KMS-11 (cell line): Measurements from ENCODE around the gene MGAT3.
A peak's percentile ranks its signal among the peaks of the same experiment; 100 is the strongest.
"Not testable (repeated sequence)": the region's sequence is repeated elsewhere in the genome, so short reads cannot be mapped to it uniquely, and the experiment has no call there.

ENCODE experiments used
- H2AFZ ChIP-seq: fragments of 200-600 bp; sonication (generic); 2 replicates; pipeline ENCODE4 v1.6.1; 2016; ENCODE audit warnings: antibody characterized with exemption, mixed run types, low read depth
- H3K27ac ChIP-seq: fragments of 200-600 bp; sonication (generic); 2 replicates; pipeline ENCODE4 v1.6.1; 2016; ENCODE audit warnings: mild to moderate bottlenecking, mixed run types
- H3K27me3 ChIP-seq: fragments of 200-600 bp; sonication (generic); 2 replicates; pipeline ENCODE4 v1.6.1; 2017; ENCODE audit warnings: mild to moderate bottlenecking, low read depth, mixed run types, moderate library complexity; ENCODE audit not compliant: insufficient read depth
- H3K36me3 ChIP-seq: fragments of 200-600 bp; sonication (generic); 2 replicates; pipeline ENCODE4 v1.6.1; 2017; ENCODE audit warnings: mild to moderate bottlenecking, mixed run types; ENCODE audit not compliant: insufficient read depth
- H3K4me1 ChIP-seq: fragments of 200-600 bp; sonication (generic); 2 replicates; pipeline ENCODE4 v1.6.1; 2016; ENCODE audit warnings: mild to moderate bottlenecking, low read depth, mixed run types; ENCODE audit not compliant: poor library complexity, severe bottlenecking
- H3K4me2 ChIP-seq: fragments of 200-600 bp; sonication (generic); 2 replicates; pipeline ENCODE4 v1.7.0; 2016; ENCODE audit warnings: mild to moderate bottlenecking, mixed run types
- H3K4me3 ChIP-seq: fragments of 200-600 bp; sonication (generic); IDR thresholded peaks from 2 replicates; pipeline ENCODE4 v1.6.1; 2017; ENCODE audit warnings: low read depth, low read length, mixed read lengths; ENCODE audit not compliant: insufficient read depth
- H3K79me2 ChIP-seq: fragments of 200-600 bp; sonication (generic); 2 replicates; pipeline ENCODE4 v1.6.1; 2016; ENCODE audit warnings: low read depth, mixed run types; ENCODE audit not compliant: insufficient read depth
- H3K9ac ChIP-seq: fragments of 200-600 bp; sonication (generic); 2 replicates; pipeline ENCODE4 v1.6.1; 2016; ENCODE audit warnings: mild to moderate bottlenecking, mixed run types
- H4K20me1 ChIP-seq: fragments of 200-600 bp; sonication (generic); 2 replicates; pipeline ENCODE4 v1.6.1; 2016; ENCODE audit warnings: mild to moderate bottlenecking, mixed run types; ENCODE audit not compliant: insufficient read depth
- TF ChIP-seq, protein P1 (sequence below): fragments of 200-600 bp; sonication (generic); conservative IDR thresholded peaks from 2 replicates; pipeline ENCODE4 v1.6.1; 2017; ENCODE audit warnings: low read depth, mild to moderate bottlenecking, antibody characterized with exemption, low read length, moderate library complexity, mixed read lengths

The MGAT3 gene

DNA sequence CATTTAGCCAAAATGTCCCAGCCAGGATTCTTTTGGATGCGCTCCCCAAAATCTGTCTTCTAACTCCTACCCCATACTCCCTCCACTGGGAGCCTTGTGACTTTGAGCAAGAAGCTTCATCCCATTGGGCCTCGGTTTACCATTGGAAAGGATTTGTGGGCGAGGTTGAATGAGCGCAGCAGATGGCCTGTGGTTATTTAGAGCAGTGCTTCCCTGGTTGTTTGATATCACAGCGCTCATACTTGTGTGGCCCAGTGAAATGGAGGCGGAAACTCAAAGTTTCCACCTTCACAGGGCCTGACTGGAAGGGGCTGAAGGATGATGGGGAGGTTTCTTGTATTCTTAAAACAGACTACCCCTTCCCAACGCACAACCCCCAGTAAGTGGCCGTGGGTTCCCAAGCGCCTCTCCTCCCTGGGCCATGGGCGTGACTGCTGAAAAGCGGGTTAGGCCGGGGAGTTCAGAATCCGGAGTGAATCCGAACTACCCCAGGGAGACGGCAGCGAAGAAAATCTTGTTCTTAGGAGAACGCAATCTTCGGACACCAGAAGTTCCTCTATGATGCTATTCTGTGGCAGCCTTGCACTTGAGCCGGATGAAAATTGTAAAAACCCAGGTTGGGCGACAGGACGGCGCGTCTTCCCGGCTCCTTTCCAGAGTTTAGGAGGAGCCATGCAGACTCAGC lies 62.3 kb downstream of the MGAT3 start:
- Histone ChIP-seq H4K20me1 (peaks cover 23% of the 10 kb centered on the region; the same call in 1 of the 2 replicates), H3K9ac (peak overlapping the region; percentile 99), H3K4me1 (peaks cover 50% of the 10 kb centered on the region), H3K4me2 (peak overlapping the region; percentile 98), H3K27ac (peak overlapping the region; percentile 93), H3K27me3 (no peaks in the 10 kb centered on the region), H3K79me2 (peaks cover 44% of the 10 kb centered on the region), H2AFZ (peak overlapping the region; percentile 86), H3K4me3 (no peak overlapping the region), H3K36me3 (peaks cover 18% of the 10 kb centered on the region; the same call in 1 of the 2 replicates)
- TF ChIP-seq, protein P1, sequence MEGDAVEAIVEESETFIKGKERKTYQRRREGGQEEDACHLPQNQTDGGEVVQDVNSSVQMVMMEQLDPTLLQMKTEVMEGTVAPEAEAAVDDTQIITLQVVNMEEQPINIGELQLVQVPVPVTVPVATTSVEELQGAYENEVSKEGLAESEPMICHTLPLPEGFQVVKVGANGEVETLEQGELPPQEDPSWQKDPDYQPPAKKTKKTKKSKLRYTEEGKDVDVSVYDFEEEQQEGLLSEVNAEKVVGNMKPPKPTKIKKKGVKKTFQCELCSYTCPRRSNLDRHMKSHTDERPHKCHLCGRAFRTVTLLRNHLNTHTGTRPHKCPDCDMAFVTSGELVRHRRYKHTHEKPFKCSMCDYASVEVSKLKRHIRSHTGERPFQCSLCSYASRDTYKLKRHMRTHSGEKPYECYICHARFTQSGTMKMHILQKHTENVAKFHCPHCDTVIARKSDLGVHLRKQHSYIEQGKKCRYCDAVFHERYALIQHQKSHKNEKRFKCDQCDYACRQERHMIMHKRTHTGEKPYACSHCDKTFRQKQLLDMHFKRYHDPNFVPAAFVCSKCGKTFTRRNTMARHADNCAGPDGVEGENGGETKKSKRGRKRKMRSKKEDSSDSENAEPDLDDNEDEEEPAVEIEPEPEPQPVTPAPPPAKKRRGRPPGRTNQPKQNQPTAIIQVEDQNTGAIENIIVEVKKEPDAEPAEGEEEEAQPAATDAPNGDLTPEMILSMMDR, result no peak

DNA sequence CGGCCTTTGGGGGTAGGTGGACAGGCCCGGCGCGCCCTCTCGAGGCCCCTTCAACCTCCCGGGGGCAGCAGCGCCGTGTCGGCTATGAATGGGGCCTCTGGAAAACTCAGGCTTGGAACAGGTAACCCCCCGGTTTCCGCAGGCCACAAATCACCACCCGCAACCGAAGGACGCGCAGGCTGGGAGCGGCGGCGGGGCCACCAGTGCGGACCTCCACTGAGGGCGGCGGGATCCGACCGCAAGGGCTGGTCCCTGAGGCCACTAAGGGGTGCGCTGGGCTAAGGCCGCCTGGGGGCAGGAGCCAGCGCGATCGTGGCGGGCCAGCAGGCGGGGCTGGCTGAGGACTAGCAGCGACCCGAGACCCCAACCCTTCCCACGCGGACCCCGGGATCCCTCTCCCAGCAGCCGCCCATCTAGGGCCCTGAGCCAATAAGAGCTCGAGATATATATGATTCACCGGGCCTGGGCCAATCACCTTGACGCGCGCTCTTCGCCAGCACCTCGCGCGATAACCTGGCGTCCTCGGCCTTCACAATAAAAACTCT lies 62.9 kb downstream of the MGAT3 start:
- peaks cover 24% of the 10 kb centered on the region for H4K20me1 ChIP-seq
- H3K79me2 ChIP-seq, result peaks cover 44% of the 10 kb centered on the region
- TF ChIP-seq, protein P1, result no peak
- H2AFZ ChIP-seq, result peak overlapping the region; percentile 86
- peak overlapping the region; percentile 99 for H3K9ac ChIP-seq
- H3K27ac ChIP-seq, result peak overlapping the region; percentile 93
- H3K4me3 ChIP-seq, result no peak overlapping the region
- no peaks in the 10 kb centered on the region for H3K27me3 ChIP-seq
- peaks cover 18% of the 10 kb centered on the region; the same call in 1 of the 2 replicates for H3K36me3 ChIP-seq
- peaks cover 44% of the 10 kb centered on the region for H3K4me1 ChIP-seq
- peak overlapping the region; percentile 98 for H3K4me2 ChIP-seq

DNA sequence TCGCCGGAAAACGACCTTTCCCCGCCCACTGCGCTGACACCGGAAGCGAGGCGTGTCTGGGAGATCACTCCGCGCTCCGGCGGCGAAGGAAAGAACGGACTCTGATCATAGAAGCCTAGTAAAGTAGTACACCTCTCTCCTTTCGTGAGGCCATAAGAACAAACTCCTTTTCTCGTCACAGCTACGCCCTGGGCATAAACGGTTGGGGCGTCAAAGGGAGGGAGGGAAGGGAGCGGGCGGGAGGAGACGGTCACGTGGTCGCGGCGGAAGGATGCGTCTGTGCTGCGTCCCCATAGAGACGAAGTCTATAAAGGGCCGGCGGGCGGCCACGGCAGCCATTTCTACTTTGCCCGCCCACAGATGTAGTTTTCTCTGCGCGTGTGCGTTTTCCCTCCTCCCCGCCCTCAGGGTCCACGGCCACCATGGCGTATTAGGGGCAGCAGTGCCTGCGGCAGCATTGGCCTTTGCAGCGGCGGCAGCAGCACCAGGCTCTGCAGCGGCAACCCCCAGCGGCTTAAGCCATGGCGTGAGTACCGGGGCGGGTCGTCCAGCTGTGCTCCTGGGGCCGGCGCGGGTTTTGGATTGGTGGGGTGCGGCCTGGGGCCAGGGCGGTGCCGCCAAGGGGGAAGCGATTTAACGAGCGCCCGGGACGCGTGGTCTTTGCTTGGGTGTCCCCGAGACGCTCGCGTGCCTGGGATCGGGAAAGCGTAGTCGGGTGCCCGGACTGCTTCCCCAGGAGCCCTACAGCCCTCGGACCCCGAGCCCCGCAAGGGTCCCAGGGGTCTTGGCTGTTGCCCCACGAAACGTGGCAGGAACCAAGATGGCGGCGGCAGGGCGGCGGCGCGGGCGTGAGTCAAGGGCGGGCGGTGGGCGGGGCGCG lies 63.7 kb downstream of the MGAT3 start, which contains the start of gene ATF4:
Gene ATF4, plus strand, starts transcription at position 337 of the 880 bp plus-strand sequence. CDS start 884 bp downstream, outside the sequence.
- Histone ChIP-seq H3K9ac (peak within 1 kb of the TSS; percentile 99), H3K27me3 (no peaks in the 10 kb centered on the region), H2AFZ (peak within 1 kb of the TSS; percentile 86), H3K4me2 (peak within 1 kb of the TSS; percentile 98), H3K27ac (peak within 1 kb of the TSS; percentile 93), H3K4me3 (no peak within 1 kb of the TSS), H4K20me1 (peaks cover 25% of the 10 kb centered on the region), H3K36me3 (peaks cover 13% of the 10 kb centered on the region; the same call in 1 of the 2 replicates), H3K79me2 (peaks cover 40% of the 10 kb centered on the region), H3K4me1 (peaks cover 37% of the 10 kb centered on the region)
- TF ChIP-seq, protein P1, result no peak

DNA sequence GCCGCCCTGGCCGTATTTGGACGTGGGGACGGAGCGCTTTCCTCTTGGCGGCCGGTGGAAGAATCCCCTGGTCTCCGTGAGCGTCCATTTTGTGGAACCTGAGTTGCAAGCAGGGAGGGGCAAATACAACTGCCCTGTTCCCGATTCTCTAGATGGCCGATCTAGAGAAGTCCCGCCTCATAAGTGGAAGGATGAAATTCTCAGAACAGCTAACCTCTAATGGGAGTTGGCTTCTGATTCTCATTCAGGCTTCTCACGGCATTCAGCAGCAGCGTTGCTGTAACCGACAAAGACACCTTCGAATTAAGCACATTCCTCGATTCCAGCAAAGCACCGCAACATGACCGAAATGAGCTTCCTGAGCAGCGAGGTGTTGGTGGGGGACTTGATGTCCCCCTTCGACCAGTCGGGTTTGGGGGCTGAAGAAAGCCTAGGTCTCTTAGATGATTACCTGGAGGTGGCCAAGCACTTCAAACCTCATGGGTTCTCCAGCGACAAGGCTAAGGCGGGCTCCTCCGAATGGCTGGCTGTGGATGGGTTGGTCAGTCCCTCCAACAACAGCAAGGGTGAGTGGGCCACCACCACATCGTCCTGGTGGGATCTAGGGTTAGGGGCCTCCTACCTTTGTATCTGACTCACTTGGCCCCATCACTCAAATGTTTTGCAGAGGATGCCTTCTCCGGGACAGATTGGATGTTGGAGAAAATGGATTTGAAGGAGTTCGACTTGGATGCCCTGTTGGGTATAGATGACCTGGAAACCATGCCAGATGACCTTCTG lies 64.5 kb downstream of the MGAT3 start:
- H3K36me3 ChIP-seq, result peaks cover 11% of the 10 kb centered on the region; the same call in 1 of the 2 replicates
- peak overlapping the region; percentile 93 for H3K27ac ChIP-seq
- H3K4me1 ChIP-seq, result peaks cover 29% of the 10 kb centered on the region
- H2AFZ ChIP-seq, H3K4me3 ChIP-seq, H3K27me3 ChIP-seq: not testable (repeated sequence)
- peak overlapping the region; percentile 81 for H3K4me2 ChIP-seq
- peak overlapping the region; percentile 99 for H3K9ac ChIP-seq
- peaks cover 37% of the 10 kb centered on the region for H3K79me2 ChIP-seq
- H4K20me1 ChIP-seq, result peaks cover 22% of the 10 kb centered on the region

DNA sequence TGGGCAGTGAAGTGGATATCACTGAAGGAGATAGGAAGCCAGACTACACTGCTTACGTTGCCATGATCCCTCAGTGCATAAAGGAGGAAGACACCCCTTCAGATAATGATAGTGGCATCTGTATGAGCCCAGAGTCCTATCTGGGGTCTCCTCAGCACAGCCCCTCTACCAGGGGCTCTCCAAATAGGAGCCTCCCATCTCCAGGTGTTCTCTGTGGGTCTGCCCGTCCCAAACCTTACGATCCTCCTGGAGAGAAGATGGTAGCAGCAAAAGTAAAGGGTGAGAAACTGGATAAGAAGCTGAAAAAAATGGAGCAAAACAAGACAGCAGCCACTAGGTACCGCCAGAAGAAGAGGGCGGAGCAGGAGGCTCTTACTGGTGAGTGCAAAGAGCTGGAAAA lies 65.3 kb downstream of the MGAT3 start:
- Histone ChIP-seq H4K20me1 (peaks cover 22% of the 10 kb centered on the region), H3K4me2 (peak overlapping the region; percentile 81), H3K36me3 (peaks cover 11% of the 10 kb centered on the region; the same call in 1 of the 2 replicates), H3K79me2 (peaks cover 29% of the 10 kb centered on the region), H3K27ac (peak overlapping the region; percentile 93; the same call in 1 of the 2 replicates), H3K9ac (peak overlapping the region; percentile 99; the same call in 1 of the 2 replicates), H3K4me1 (peaks cover 21% of the 10 kb centered on the region)
- not testable (repeated sequence) for H3K27me3 ChIP-seq, H3K4me3 ChIP-seq, H2AFZ ChIP-seq
